Left lung (tissue), 10 donors: Measurements from ENCODE around the gene IPPK. TPM values are rescaled to one million over a fixed set of nuclear protein-coding genes. Genes with fewer than 3 reads are reported as not detected.

Experiments
- ATAC-seq: fragments of 200-7000 bp; cut with Tn5 transposase; one replicate; pipeline ENCODE4 v1.9.1; 2020; ENCODE audit warnings: moderate library complexity
- DNase-seq, 4 donors: peaks; one replicate each; pipeline ENCODE4 v3.0.0-alpha.2; 2013 to 2020
- H3K27ac ChIP-seq, 2 donors: fragments of 200-600 bp; sonication (generic) in 1 of 2; one replicate each; pipeline versions ENCODE4 v1.5.0 to v1.8.0; 2020 to 2021
- H3K27me3 ChIP-seq, 2 donors: fragments of 200-600 bp; sonication (generic) in 1 of 2; one replicate each; pipeline versions ENCODE4 v1.5.0 to v1.8.0; 2020 to 2021
- H3K36me3 ChIP-seq, 2 donors: fragments of 200-600 bp; sonication (generic) in 1 of 2; one replicate each; pipeline versions ENCODE4 v1.5.0 to v1.8.0; 2020 to 2021
- H3K4me1 ChIP-seq, 2 donors: fragments of 200-600 bp; one replicate each; pipeline ENCODE4 v1.8.0; 2021
- H3K4me3 ChIP-seq, 2 donors: fragments of 200-600 bp; sonication (generic) in 1 of 2; one replicate each; pipeline versions ENCODE4 v1.5.0 to v1.8.0; 2020 to 2021; ENCODE audit warnings: mild to moderate bottlenecking in 1 of 2
- H3K9me3 ChIP-seq, 2 donors: fragments of 200-600 bp; sonication (generic) in 1 of 2; one replicate each; pipeline versions ENCODE4 v1.5.0 to v1.8.0; 2020 to 2021
- CTCF ChIP-seq, 2 donors: fragments of 200-600 bp; sonication (generic) in 1 of 2; IDR thresholded peaks; one replicate each; pipeline versions ENCODE4 v1.5.0 to v1.8.0; 2021; ENCODE audit warnings: antibody characterized with exemption in 2 of 2
- intact Hi-C, 2 donors: fragments of 100-400 bp; cut with DNase I; formaldehyde crosslinking; loops; one replicate each; pipeline versions ENCODE4 v1.11.2 to v1.14.2; 2022
- polyA plus RNA-seq, 6 donors: library from polyadenylated mRNA; unstranded; fragments of 120-200 nt; gene quantifications; one replicate each; pipeline ENCODE4 v1.2.1, GENCODE V29; 2013; ENCODE audit not compliant: insufficient read length in 6 of 6
- total RNA-seq, 2 donors: library from RNA; stranded (reverse); fragmentation: NEBNext Ultra II Directional; extraction: Animal tissue kit (Norgen Biotek cat#: 25700); gene quantifications; one replicate each; pipeline ENCODE4 v1.2.1, GENCODE V29; 2021
- donor health status: DM: no; HTN: yes; CAD: no.
- donor health status: DM: no; HTN: no; CAD: no.

IPPK gene
- total and polyA plus RNA-seq, 8 donors: 6.5 to 10.8 (median 8.7) TPM

GRCh38 chr9:92620845-92621244, 49.1 kb downstream of the IPPK start:
- H3K36me3 ChIP-seq: peaks cover 0 to 76% of the 10 kb centered on the region in 2 donors
- no peaks in the 10 kb centered on the region for H3K9me3 ChIP-seq
- no peak for ATAC-seq
- H3K27ac ChIP-seq: peak overlapping the region in 1 of 2 donors; percentile 1
- no peak overlapping the region for H3K4me3 ChIP-seq
- no peaks in the 10 kb centered on the region for H3K27me3 ChIP-seq
- TF ChIP-seq CTCF (IDR thresholded peaks at IDR 0.05): no peak
- intact Hi-C loops: no loop called here
- no peak for DNase-seq
- H3K4me1 ChIP-seq: no peaks in the 10 kb centered on the region

GRCh38 chr9:92619601-92620300, 50.2 kb downstream of the IPPK start:
- TF ChIP-seq CTCF (IDR thresholded peaks at IDR 0.05): no peak
- Histone ChIP-seq H3K9me3 (no peaks in the 10 kb centered on the region), H3K4me1 (no peaks in the 10 kb centered on the region), H3K36me3 (peaks cover 0 to 82% of the 10 kb centered on the region in 2 donors), H3K27me3 (no peaks in the 10 kb centered on the region), H3K27ac (no peak overlapping the region), H3K4me3 (no peak overlapping the region)
- intact Hi-C loops: no loop called here
- no peak for DNase-seq
- no peak for ATAC-seq

- intact Hi-C loops: no loop called here
- no peak overlapping the region for H3K27ac ChIP-seq
- no peaks in the 10 kb centered on the region for H3K27me3 ChIP-seq
- no peaks in the 10 kb centered on the region for H3K4me1 ChIP-seq
- TF ChIP-seq CTCF (IDR thresholded peaks at IDR 0.05): no peak
- H3K36me3 ChIP-seq: peaks cover 0 to 82% of the 10 kb centered on the region in 2 donors
- H3K9me3 ChIP-seq: no peaks in the 10 kb centered on the region
- DNase-seq (no peak), ATAC-seq (no peak)
- no peak overlapping the region for H3K4me3 ChIP-seq
Observed at GRCh38 chr9:92618633-92619225, 51.2 kb downstream of the IPPK start.

GRCh38 chr9:92617951-92618510, 51.9 kb downstream of the IPPK start:
- DNase-seq (no peak), ATAC-seq (no peak)
- intact Hi-C loops: no loop called here
- no peak for TF ChIP-seq CTCF (IDR thresholded peaks at IDR 0.05)
- Histone ChIP-seq H3K4me1 (no peaks in the 10 kb centered on the region), H3K27me3 (no peaks in the 10 kb centered on the region), H3K9me3 (no peaks in the 10 kb centered on the region), H3K27ac (no peak overlapping the region), H3K4me3 (no peak overlapping the region), H3K36me3 (peaks cover 0 to 83% of the 10 kb centered on the region in 2 donors)

GRCh38 chr9:92617195-92617813, 52.6 kb downstream of the IPPK start:
- no peaks in the 10 kb centered on the region for H3K4me1 ChIP-seq
- no peak for TF ChIP-seq CTCF (IDR thresholded peaks at IDR 0.05)
- H3K27ac ChIP-seq: peak overlapping the region in 1 of 2 donors; percentile 86
- no peaks in the 10 kb centered on the region for H3K9me3 ChIP-seq
- ATAC-seq (no peak), DNase-seq (no peak)
- peaks cover 0 to 85% of the 10 kb centered on the region in 2 donors for H3K36me3 ChIP-seq
- intact Hi-C loops: no loop called here
- no peaks in the 10 kb centered on the region for H3K27me3 ChIP-seq
- H3K4me3 ChIP-seq: no peak overlapping the region
